Calu3 (cell line): ENCODE results near the gene RAD51B. TPM values are rescaled to one million over a fixed set of nuclear protein-coding genes. Genes with fewer than 3 reads are reported as not detected.
"Not testable (repeated sequence)": the region's sequence is repeated elsewhere in the genome, so short reads cannot be mapped to it uniquely, and the experiment has no call there.

Experiments
- BruUV-seq: library from RNA; stranded (reverse); fragments of 400-500 nt; replicated peaks from 2 replicates; lab custom pipeline; 2021; lab: Mats Ljungman, UMichigan
- CTCF ChIA-PET: fragments of 300-600 bp; sonication (Branson Sonifier 250); formaldehyde crosslinking; loops from one replicate; lab custom pipeline; 2022; ENCODE audit warnings: antibody characterized with exemption; lab: Charles Lee
- DNase-seq: peaks from one replicate; pipeline ENCODE4 v3.0.0; 2022
- H3K27ac Mint-ChIP-seq: one replicate; pipeline ENCODE4 v1.8.0; 2022; ENCODE audit warnings: mixed read lengths; ENCODE audit not compliant: unreplicated experiment
- H3K27me3 Mint-ChIP-seq: one replicate; pipeline ENCODE4 v1.8.0; 2022; ENCODE audit warnings: mixed read lengths; ENCODE audit not compliant: unreplicated experiment
- H3K36me3 Mint-ChIP-seq: one replicate; pipeline ENCODE4 v1.8.0; 2022; ENCODE audit warnings: mild to moderate bottlenecking, moderate library complexity, mixed read lengths; ENCODE audit not compliant: insufficient read depth, unreplicated experiment
- H3K4me1 Mint-ChIP-seq: one replicate; pipeline ENCODE4 v1.8.0; 2022; ENCODE audit warnings: mild to moderate bottlenecking, low read depth, mixed read lengths; ENCODE audit not compliant: unreplicated experiment
- H3K4me3 Mint-ChIP-seq: one replicate; pipeline ENCODE4 v1.8.0; 2022; ENCODE audit warnings: mild to moderate bottlenecking, low read depth, moderate library complexity, mixed read lengths; ENCODE audit not compliant: unreplicated experiment
- H3K9me3 Mint-ChIP-seq: one replicate; pipeline ENCODE4 v1.8.0; 2022; ENCODE audit warnings: low read depth, mixed read lengths; ENCODE audit not compliant: unreplicated experiment
- CTCF ChIP-seq: fragments of 200-600 bp; IDR thresholded peaks from one replicate; pipeline ENCODE4 v1.8.0; 2022; ENCODE audit warnings: antibody characterized with exemption; ENCODE audit not compliant: unreplicated experiment
- intact Hi-C: fragments of 100-400 bp; cut with micrococcal nuclease; formaldehyde crosslinking; loops from one replicate; pipeline ENCODE4 v1.10.0; 2022; ENCODE audit not compliant: unreplicated experiment
- total RNA-seq: library from RNA; stranded (reverse); gene quantifications from 2 replicates; pipeline ENCODE4 v1.2.3, GENCODE V29; 2022

Gene RAD51B
- total RNA-seq, 1 experiment from 2014 or later, result 24.7 TPM

- no peak for TF ChIP-seq CTCF
- Mint-ChIP-seq H3K27me3 (no peaks in the 10 kb centered on the region), H3K9me3 (no peaks in the 10 kb centered on the region), H3K27ac (peak overlapping the region; percentile 81), H3K36me3 (no peaks in the 10 kb centered on the region), H3K4me1 (peaks cover 52% of the 10 kb centered on the region), H3K4me3 (no peak overlapping the region)
- no TSS peak for BruUV-seq
- intact Hi-C loops, result no loop called here
- CTCF ChIA-PET, result no interaction called here
- DNase-seq, result no peak
Observed at GRCh38 chr14:68181519-68182326, 362.1 kb downstream of the RAD51B start.

GRCh38 chr14:68182492-68182891 lies 362.9 kb downstream of the RAD51B start:
- Mint-ChIP-seq H3K4me1 (peaks cover 50% of the 10 kb centered on the region), H3K9me3 (no peaks in the 10 kb centered on the region), H3K36me3 (no peaks in the 10 kb centered on the region), H3K27ac (peak overlapping the region; percentile 47), H3K27me3 (no peaks in the 10 kb centered on the region), H3K4me3 (no peak overlapping the region)
- no TSS peak for BruUV-seq
- CTCF ChIA-PET, result no interaction called here
- no peak for TF ChIP-seq CTCF
- no peak for DNase-seq
- intact Hi-C loops, result no loop called here

GRCh38 chr14:68186500-68187276 lies 367.1 kb downstream of the RAD51B start:
- BruUV-seq, H3K4me3 Mint-ChIP-seq, H3K9me3 Mint-ChIP-seq, DNase-seq, H3K27me3 Mint-ChIP-seq, H3K27ac Mint-ChIP-seq, H3K36me3 Mint-ChIP-seq, intact Hi-C loops, CTCF ChIA-PET: not testable (repeated sequence)
- H3K4me1 Mint-ChIP-seq, result peaks cover 27% of the 10 kb centered on the region

GRCh38 chr14:68188174-68188573 lies 368.6 kb downstream of the RAD51B start:
- Mint-ChIP-seq H3K4me1 (peaks cover 19% of the 10 kb centered on the region), H3K4me3 (no peak overlapping the region), H3K36me3 (no peaks in the 10 kb centered on the region), H3K27me3 (no peaks in the 10 kb centered on the region), H3K9me3 (no peaks in the 10 kb centered on the region), H3K27ac (no peak overlapping the region)
- no peak for TF ChIP-seq CTCF
- BruUV-seq, result no TSS peak
- CTCF ChIA-PET, result no interaction called here
- intact Hi-C loops, result no loop called here
- DNase-seq, result no peak
